Urothelium cell line (cell line): ENCODE measurements around the gene NPY5R.
A peak's percentile ranks its signal among the peaks of the same experiment; 100 is the strongest.

ENCODE experiments used
- DNase-seq: peaks from one replicate; pipeline ENCODE4 v3.0.0; 2011; ENCODE audit warnings: low spot score, mixed read lengths
- FAIRE-seq: peaks from 2 replicates; lab custom pipeline; 2011; peaks lifted over from hg19 to GRCh38; lab: Jason Lieb, UNC

Gene NPY5R

GRCh38 chr4:163343604-163344146 is at the start of gene NPY5R:
TSS of gene NPY5R (plus strand) at chr4:163343892. CDS start at chr4:163350274, 6,382 bp downstream.
- peak; percentile 9 for DNase-seq
- FAIRE-seq = no peak

- DNase-seq = no peak
- FAIRE-seq = no peak
Measured at GRCh38 chr4:163295138-163295537, 48.6 kb upstream of the NPY5R start.

- DNase-seq = no peak
- no peak for FAIRE-seq
Measured at GRCh38 chr4:163300445-163300844, 43.2 kb upstream of the NPY5R start.

- DNase-seq = no peak
- no peak for FAIRE-seq
Measured at GRCh38 chr4:163303069-163303468, 40.6 kb upstream of the NPY5R start.

- no peak for DNase-seq
- FAIRE-seq = no peak
Measured at GRCh38 chr4:163309466-163309865, 34.2 kb upstream of the NPY5R start.

GRCh38 chr4:163317110-163317509 is 26.6 kb upstream of the NPY5R start:
- FAIRE-seq (no peak), DNase-seq (no peak)

- peak; percentile 72 for FAIRE-seq
- DNase-seq = no peak
Measured at GRCh38 chr4:163330916-163331628, 12.6 kb upstream of the NPY5R start.

GRCh38 chr4:163331629-163332376 is 11.9 kb upstream of the NPY5R start:
- DNase-seq = peak; percentile 46
- no peak for FAIRE-seq

GRCh38 chr4:163332526-163333406 is 10.9 kb upstream of the NPY5R start, which contains the start of gene NPY1R:
TSS of gene NPY1R (minus strand) at chr4:163332596. CDS start at chr4:163326554, 6,042 bp downstream.
- DNase-seq (peak; percentile 76), FAIRE-seq (no peak)

GRCh38 chr4:163335384-163335783 is 8.3 kb upstream of the NPY5R start:
- no peak for DNase-seq
- no peak for FAIRE-seq

- DNase-seq (peak; percentile 39), FAIRE-seq (no peak)
Measured at GRCh38 chr4:163344147-163345125, 744 bp downstream of the NPY5R start.

GRCh38 chr4:163350672-163351071 is 7.0 kb downstream of the NPY5R start:
- DNase-seq = no peak
- no peak for FAIRE-seq

GRCh38 chr4:163353054-163353453 is 9.4 kb downstream of the NPY5R start:
- DNase-seq (no peak), FAIRE-seq (no peak)

- FAIRE-seq (no peak), DNase-seq (no peak)
Measured at GRCh38 chr4:163356104-163356503, 12.4 kb downstream of the NPY5R start.

- peak; percentile 25 for DNase-seq
- no peak for FAIRE-seq
Measured at GRCh38 chr4:163367651-163368050, 24.0 kb downstream of the NPY5R start.

- DNase-seq (no peak), FAIRE-seq (no peak)
Measured at GRCh38 chr4:163372029-163372428, 28.3 kb downstream of the NPY5R start.

- no peak for FAIRE-seq
- no peak for DNase-seq
Measured at GRCh38 chr4:163378661-163379060, 35.0 kb downstream of the NPY5R start.

GRCh38 chr4:163380703-163381102 is 37.0 kb downstream of the NPY5R start:
- DNase-seq (no peak), FAIRE-seq (no peak)

- FAIRE-seq = no peak
- no peak for DNase-seq
Measured at GRCh38 chr4:163382178-163382869, 38.6 kb downstream of the NPY5R start.
